ENCODE measurements around the gene IFNA14.

Gene IFNA14

GRCh38 chr9:21267485-21268346, 27.9 kb upstream of the IFNA14 start:
- H3K4me2 ChIP-seq (ENCODE audit: low read depth, low read length, poor library complexity, severe bottlenecking) = no peak overlapping the region

GRCh38 chr9:21266733-21267484, 27.1 kb upstream of the IFNA14 start:
- no peaks in the 10 kb centered on the region for H3K36me3 ChIP-seq (ENCODE audit: insufficient read depth, low read length)
- no peaks in the 10 kb centered on the region for H4K20me1 ChIP-seq (ENCODE audit: insufficient read depth, low read length, poor library complexity, severe bottlenecking)
- no peak for TF ChIP-seq CTCF (conservative IDR thresholded peaks at IDR 0.05; ENCODE audit: low read length)
- no peak for TF ChIP-seq EZH2phosphoT487 (IDR thresholded peaks at IDR 0.05; ENCODE audit: borderline replicate concordance)
- H3K79me2 ChIP-seq (ENCODE audit: insufficient read depth, low read length) = no peaks in the 10 kb centered on the region
- H3K27me3 ChIP-seq (ENCODE audit: insufficient read depth, low read length, poor library complexity, severe bottlenecking) = no peaks in the 10 kb centered on the region
- no peak overlapping the region for H2AFZ ChIP-seq (ENCODE audit: low read length)
- H3K4me1 ChIP-seq (ENCODE audit: insufficient read depth, low read length, poor library complexity, severe bottlenecking) = no peaks in the 10 kb centered on the region
- no peaks in the 10 kb centered on the region for H3K9me2 ChIP-seq (replicated peaks; ENCODE audit: low read depth, low read length)
- H3K4me3 ChIP-seq (ENCODE audit: low read length, poor library complexity, severe bottlenecking) = no peak overlapping the region
- H3K9ac ChIP-seq (ENCODE audit: low read depth, low read length, poor library complexity, severe bottlenecking) = no peak overlapping the region
- H3K4me2 ChIP-seq (ENCODE audit: low read depth, low read length, poor library complexity, severe bottlenecking) = no peak overlapping the region
- H3K9me3 ChIP-seq (ENCODE audit: insufficient read depth, low read depth, low read length) = no peaks in the 10 kb centered on the region
- H3F3A ChIP-seq (ENCODE audit: low read depth) = no peaks in the 10 kb centered on the region

More at GRCh38 chr9:21267485-21268346, 27.9 kb upstream of the IFNA14 start:
- no peaks in the 10 kb centered on the region for H3K79me2 ChIP-seq (ENCODE audit: insufficient read depth, low read length)
- no peaks in the 10 kb centered on the region for H3K27me3 ChIP-seq (ENCODE audit: insufficient read depth, low read length, poor library complexity, severe bottlenecking)
- H3K4me3 ChIP-seq (ENCODE audit: low read length, poor library complexity, severe bottlenecking) = no peak overlapping the region
- no peak overlapping the region for H2AFZ ChIP-seq (ENCODE audit: low read length)
- H3K36me3 ChIP-seq (ENCODE audit: insufficient read depth, low read length) = no peaks in the 10 kb centered on the region
- no peaks in the 10 kb centered on the region for H3K9me2 ChIP-seq (replicated peaks; ENCODE audit: low read depth, low read length)
- H3F3A ChIP-seq (ENCODE audit: low read depth) = no peaks in the 10 kb centered on the region
- no peaks in the 10 kb centered on the region for H3K4me1 ChIP-seq (ENCODE audit: insufficient read depth, low read length, poor library complexity, severe bottlenecking)
- no peak for TF ChIP-seq CTCF (conservative IDR thresholded peaks at IDR 0.05; ENCODE audit: low read length)
- TF ChIP-seq EZH2phosphoT487 (IDR thresholded peaks at IDR 0.05; ENCODE audit: borderline replicate concordance) = no peak
- H4K20me1 ChIP-seq (ENCODE audit: insufficient read depth, low read length, poor library complexity, severe bottlenecking) = no peaks in the 10 kb centered on the region
- no peaks in the 10 kb centered on the region for H3K9me3 ChIP-seq (ENCODE audit: insufficient read depth, low read depth, low read length)
- H3K9ac ChIP-seq (ENCODE audit: low read depth, low read length, poor library complexity, severe bottlenecking) = no peak overlapping the region

DNA sequence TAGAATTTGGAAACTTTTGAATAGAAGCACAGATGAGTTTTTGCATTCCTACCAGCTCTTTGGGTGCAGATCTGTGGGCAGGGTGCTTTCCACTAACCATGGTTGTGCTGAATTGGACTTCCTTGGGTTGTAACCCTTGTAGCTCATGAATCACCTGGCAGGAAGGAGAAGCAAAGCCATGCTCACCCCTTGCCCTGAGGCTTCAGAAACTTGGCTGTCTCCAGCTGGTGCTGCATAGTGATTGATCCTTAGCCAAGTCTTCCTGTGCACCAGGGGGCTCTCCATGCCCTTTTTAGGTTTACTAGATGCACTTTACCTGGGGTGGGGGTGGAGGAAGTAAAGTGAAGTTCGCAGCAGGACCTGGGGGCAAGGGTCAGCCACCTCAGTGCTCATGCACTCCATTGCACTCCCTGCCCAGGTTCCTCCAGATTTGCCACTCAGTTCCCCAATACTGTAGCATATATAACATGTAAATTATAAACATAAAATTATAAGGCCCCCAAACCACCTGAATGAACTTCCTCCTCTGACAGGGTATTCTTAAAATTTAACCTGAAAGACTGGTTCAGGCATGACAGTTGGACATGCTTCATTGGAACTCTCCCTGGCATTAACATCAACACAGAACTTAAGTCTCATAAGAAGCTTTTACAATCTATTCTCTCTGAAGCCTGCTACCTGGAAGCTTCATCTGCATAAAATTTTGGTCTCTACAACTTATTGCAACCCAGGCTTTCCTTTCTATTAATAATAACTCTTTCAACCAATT, 25.8 kb upstream of the IFNA14 start:
- Histone ChIP-seq H3K27me3 (ENCODE audit: insufficient read depth, low read length, poor library complexity, severe bottlenecking) (no peaks in the 10 kb centered on the region), H3F3A (ENCODE audit: low read depth) (no peaks in the 10 kb centered on the region), H3K4me1 (ENCODE audit: insufficient read depth, low read length, poor library complexity, severe bottlenecking) (no peaks in the 10 kb centered on the region), H3K4me2 (ENCODE audit: low read depth, low read length, poor library complexity, severe bottlenecking) (no peak overlapping the region), H2AFZ (ENCODE audit: low read length) (no peak overlapping the region), H3K9me3 (ENCODE audit: insufficient read depth, low read depth, low read length) (no peaks in the 10 kb centered on the region), H3K9ac (ENCODE audit: low read depth, low read length, poor library complexity, severe bottlenecking) (no peak overlapping the region), H3K4me3 (ENCODE audit: low read length, poor library complexity, severe bottlenecking) (no peak overlapping the region), H3K79me2 (ENCODE audit: insufficient read depth, low read length) (no peaks in the 10 kb centered on the region), H3K9me2 (replicated peaks; ENCODE audit: low read depth, low read length) (no peaks in the 10 kb centered on the region), H4K20me1 (ENCODE audit: insufficient read depth, low read length, poor library complexity, severe bottlenecking) (no peaks in the 10 kb centered on the region), H3K36me3 (ENCODE audit: insufficient read depth, low read length) (no peaks in the 10 kb centered on the region)
- TF ChIP-seq CTCF (conservative IDR thresholded peaks at IDR 0.05; ENCODE audit: low read length) (no peak), EZH2phosphoT487 (IDR thresholded peaks at IDR 0.05; ENCODE audit: borderline replicate concordance) (no peak)
